ENCODE measurements around the gene CROCC2.

GRCh38 chr2:241018051-241018891 lies 112.1 kb downstream of the CROCC2 start:
- TF ChIP-seq CTCF (IDR thresholded peaks at IDR 0.05) (no peak), POLR2AphosphoS5 (IDR thresholded peaks at IDR 0.05) (no peak)

Measured in sigmoid colon (tissue), 4 donors.